PC-3 (cell line): Measurements from ENCODE around the gene CMSS1.

Experiments used
- EZH2 ChIP-seq: fragments of 300-600 bp; sonication (generic); IDR thresholded peaks from one replicate; pipeline ENCODE4 v1.6.1; 2017; ENCODE audit warnings: antibody characterized with exemption, mild to moderate bottlenecking, low read length; ENCODE audit not compliant: unreplicated experiment
- TF ChIP-seq, protein P1 (sequence below): fragments of 300-600 bp; sonication (generic); conservative IDR thresholded peaks from 2 replicates; pipeline ENCODE4 v1.5.1; 2017; ENCODE audit warnings: antibody characterized with exemption, low read depth, mild to moderate bottlenecking, low read length

DNA sequence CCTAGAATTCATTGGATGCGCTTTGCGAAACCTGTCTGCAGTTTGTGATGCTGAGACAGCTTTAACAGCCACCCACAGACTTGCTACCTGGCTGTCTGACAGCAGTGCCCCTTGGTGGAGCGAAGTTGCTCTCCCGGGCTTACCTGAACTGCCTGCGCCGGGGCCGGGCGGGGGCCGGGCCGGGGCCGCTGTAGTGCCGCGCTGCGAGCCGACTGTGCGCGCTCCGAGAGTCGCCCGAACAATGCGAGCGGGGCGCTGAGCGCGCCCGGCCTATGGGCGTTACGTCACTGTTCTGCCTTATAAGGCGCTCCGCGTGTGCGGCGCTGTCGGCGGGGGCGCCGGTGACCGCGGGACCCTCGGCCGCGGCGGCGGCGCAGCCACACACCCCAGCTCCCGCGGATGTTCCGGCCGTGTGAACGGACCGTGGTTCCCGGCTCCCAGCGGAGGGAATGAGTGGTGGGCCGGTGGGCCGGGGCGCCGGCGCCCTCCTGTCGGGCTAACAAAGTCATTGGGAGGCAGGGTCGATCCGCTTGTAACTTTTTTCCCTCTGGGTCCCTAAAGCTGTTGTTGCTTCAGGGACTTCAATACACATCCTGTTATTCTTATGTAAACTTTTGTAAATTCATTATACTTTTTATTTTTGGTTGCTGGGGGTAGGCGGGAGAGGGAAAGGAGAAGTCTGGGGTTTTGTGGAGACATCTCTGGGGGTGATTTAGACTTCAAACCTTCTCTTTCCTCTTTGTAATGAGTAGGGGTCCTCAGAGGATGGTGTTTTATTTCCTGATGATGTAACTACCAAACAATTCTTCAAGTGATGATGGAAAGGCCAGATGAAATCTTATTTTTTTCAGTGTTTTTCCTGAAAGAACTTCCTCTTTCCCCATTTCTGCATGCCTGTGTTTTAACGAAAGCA is 58.5 kb downstream of the CMSS1 start:
- TF ChIP-seq, protein P1, sequence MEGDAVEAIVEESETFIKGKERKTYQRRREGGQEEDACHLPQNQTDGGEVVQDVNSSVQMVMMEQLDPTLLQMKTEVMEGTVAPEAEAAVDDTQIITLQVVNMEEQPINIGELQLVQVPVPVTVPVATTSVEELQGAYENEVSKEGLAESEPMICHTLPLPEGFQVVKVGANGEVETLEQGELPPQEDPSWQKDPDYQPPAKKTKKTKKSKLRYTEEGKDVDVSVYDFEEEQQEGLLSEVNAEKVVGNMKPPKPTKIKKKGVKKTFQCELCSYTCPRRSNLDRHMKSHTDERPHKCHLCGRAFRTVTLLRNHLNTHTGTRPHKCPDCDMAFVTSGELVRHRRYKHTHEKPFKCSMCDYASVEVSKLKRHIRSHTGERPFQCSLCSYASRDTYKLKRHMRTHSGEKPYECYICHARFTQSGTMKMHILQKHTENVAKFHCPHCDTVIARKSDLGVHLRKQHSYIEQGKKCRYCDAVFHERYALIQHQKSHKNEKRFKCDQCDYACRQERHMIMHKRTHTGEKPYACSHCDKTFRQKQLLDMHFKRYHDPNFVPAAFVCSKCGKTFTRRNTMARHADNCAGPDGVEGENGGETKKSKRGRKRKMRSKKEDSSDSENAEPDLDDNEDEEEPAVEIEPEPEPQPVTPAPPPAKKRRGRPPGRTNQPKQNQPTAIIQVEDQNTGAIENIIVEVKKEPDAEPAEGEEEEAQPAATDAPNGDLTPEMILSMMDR = no peak
- no peak for TF ChIP-seq EZH2
